Muscle layer of colon (tissue), 2 donors: ENCODE measurements around the gene TMEM8B.

Source experiments
- H3K27ac ChIP-seq: one replicate; pipeline ENCODE4 v1.7.0; 2013; ENCODE audit warnings: low read depth, mild to moderate bottlenecking, low read length, moderate library complexity
- H3K27me3 ChIP-seq, 2 donors: one replicate each; pipeline ENCODE4 v1.7.0; 2013; ENCODE audit warnings: low read length in 2 of 2, mild to moderate bottlenecking in 2 of 2; ENCODE audit not compliant: insufficient read depth in 2 of 2, control insufficient read depth in 1 of 2
- H3K36me3 ChIP-seq: one replicate; pipeline ENCODE4 v1.7.0; 2013; ENCODE audit warnings: mild to moderate bottlenecking, low read length; ENCODE audit not compliant: insufficient read depth
- H3K4me1 ChIP-seq: one replicate; pipeline ENCODE4 v1.7.0; 2013; ENCODE audit warnings: mild to moderate bottlenecking, low read length; ENCODE audit not compliant: insufficient read depth
- H3K4me3 ChIP-seq, 2 donors: one replicate each; pipeline ENCODE4 v1.7.0; 2013; ENCODE audit warnings: low read length in 2 of 2, low read depth in 1 of 2, mild to moderate bottlenecking in 1 of 2, moderate library complexity in 1 of 2
- H3K9ac ChIP-seq: one replicate; pipeline ENCODE4 v1.7.0; 2013; ENCODE audit warnings: low read length
- H3K9me3 ChIP-seq: one replicate; pipeline ENCODE4 v1.7.0; 2013; ENCODE audit warnings: mild to moderate bottlenecking, low read length
- donor health status: abdominal sarcoma.
- donor health status: Adenocarcinoma of cecum.

The TMEM8B gene

GRCh38 chr9:35829764-35830096, 702 bp downstream of the TMEM8B start:
- Histone ChIP-seq H3K4me1 (peaks cover 36% of the 10 kb centered on the region), H3K27ac (peak overlapping the region; percentile 66), H3K27me3 (no peaks in the 10 kb centered on the region), H3K9ac (peak overlapping the region; percentile 84), H3K36me3 (no peaks in the 10 kb centered on the region), H3K4me3 (peak overlapping the region; percentile 43 to 82), H3K9me3 (no peaks in the 10 kb centered on the region)

- H3K4me1 ChIP-seq = peaks cover 36% of the 10 kb centered on the region
- H3K27me3 ChIP-seq = no peaks in the 10 kb centered on the region
- H3K9ac ChIP-seq = no peak overlapping the region
- H3K9me3 ChIP-seq = no peaks in the 10 kb centered on the region
- H3K27ac ChIP-seq = no peak overlapping the region
- H3K4me3 ChIP-seq = no peak overlapping the region
- H3K36me3 ChIP-seq = no peaks in the 10 kb centered on the region
Observed at GRCh38 chr9:35831040-35831439, 2.0 kb downstream of the TMEM8B start.

GRCh38 chr9:35832814-35833213, 3.8 kb downstream of the TMEM8B start:
- no peaks in the 10 kb centered on the region for H3K9me3 ChIP-seq
- no peaks in the 10 kb centered on the region for H3K36me3 ChIP-seq
- peaks cover 36% of the 10 kb centered on the region for H3K4me1 ChIP-seq
- no peak overlapping the region for H3K9ac ChIP-seq
- H3K27me3 ChIP-seq = no peaks in the 10 kb centered on the region
- H3K4me3 ChIP-seq = no peak overlapping the region
- no peak overlapping the region for H3K27ac ChIP-seq

GRCh38 chr9:35834260-35835215, 5.5 kb downstream of the TMEM8B start:
- Histone ChIP-seq H3K9me3 (no peaks in the 10 kb centered on the region), H3K4me3 (no peak overlapping the region), H3K36me3 (no peaks in the 10 kb centered on the region), H3K4me1 (peaks cover 31% of the 10 kb centered on the region), H3K9ac (no peak overlapping the region), H3K27me3 (no peaks in the 10 kb centered on the region), H3K27ac (no peak overlapping the region)

GRCh38 chr9:35835216-35835632, 6.2 kb downstream of the TMEM8B start:
- Histone ChIP-seq H3K36me3 (no peaks in the 10 kb centered on the region), H3K9ac (no peak overlapping the region), H3K27ac (no peak overlapping the region), H3K4me3 (no peak overlapping the region), H3K9me3 (no peaks in the 10 kb centered on the region), H3K4me1 (peaks cover 24% of the 10 kb centered on the region), H3K27me3 (no peaks in the 10 kb centered on the region)

GRCh38 chr9:35835766-35836165, 6.7 kb downstream of the TMEM8B start:
- H3K9ac ChIP-seq = no peak overlapping the region
- no peak overlapping the region for H3K27ac ChIP-seq
- no peaks in the 10 kb centered on the region for H3K9me3 ChIP-seq
- H3K36me3 ChIP-seq = no peaks in the 10 kb centered on the region
- H3K4me1 ChIP-seq = peaks cover 18% of the 10 kb centered on the region
- H3K27me3 ChIP-seq = no peaks in the 10 kb centered on the region
- no peak overlapping the region for H3K4me3 ChIP-seq

- H3K36me3 ChIP-seq = no peaks in the 10 kb centered on the region
- H3K27ac ChIP-seq = no peak overlapping the region
- peaks cover 10% of the 10 kb centered on the region for H3K4me1 ChIP-seq
- no peak overlapping the region for H3K9ac ChIP-seq
- no peaks in the 10 kb centered on the region for H3K27me3 ChIP-seq
- no peaks in the 10 kb centered on the region for H3K9me3 ChIP-seq
- H3K4me3 ChIP-seq = no peak overlapping the region
Observed at GRCh38 chr9:35836595-35836994, 7.6 kb downstream of the TMEM8B start.

- peaks cover 4% of the 10 kb centered on the region for H3K36me3 ChIP-seq
- H3K9me3 ChIP-seq = no peaks in the 10 kb centered on the region
- no peak overlapping the region for H3K4me3 ChIP-seq
- H3K4me1 ChIP-seq = peaks cover 10% of the 10 kb centered on the region
- H3K9ac ChIP-seq = no peak overlapping the region
- no peaks in the 10 kb centered on the region for H3K27me3 ChIP-seq
- no peak overlapping the region for H3K27ac ChIP-seq
Observed at GRCh38 chr9:35839926-35840325, 10.9 kb downstream of the TMEM8B start.

- no peak overlapping the region for H3K9ac ChIP-seq
- peaks cover 19% of the 10 kb centered on the region for H3K4me1 ChIP-seq
- H3K9me3 ChIP-seq = no peaks in the 10 kb centered on the region
- no peak overlapping the region for H3K4me3 ChIP-seq
- no peaks in the 10 kb centered on the region for H3K27me3 ChIP-seq
- no peak overlapping the region for H3K27ac ChIP-seq
- peaks cover 4% of the 10 kb centered on the region for H3K36me3 ChIP-seq
Observed at GRCh38 chr9:35840881-35841644, 12.0 kb downstream of the TMEM8B start.

GRCh38 chr9:35841645-35841900, 12.5 kb downstream of the TMEM8B start:
- Histone ChIP-seq H3K4me3 (no peak overlapping the region), H3K36me3 (peaks cover 5% of the 10 kb centered on the region), H3K4me1 (peaks cover 19% of the 10 kb centered on the region), H3K27ac (no peak overlapping the region), H3K27me3 (no peaks in the 10 kb centered on the region), H3K9me3 (no peaks in the 10 kb centered on the region), H3K9ac (no peak overlapping the region)

- H3K9ac ChIP-seq = no peak overlapping the region
- no peaks in the 10 kb centered on the region for H3K27me3 ChIP-seq
- no peak overlapping the region for H3K27ac ChIP-seq
- H3K4me1 ChIP-seq = peaks cover 19% of the 10 kb centered on the region
- H3K9me3 ChIP-seq = no peaks in the 10 kb centered on the region
- peaks cover 11% of the 10 kb centered on the region for H3K36me3 ChIP-seq
- H3K4me3 ChIP-seq = no peak overlapping the region
Observed at GRCh38 chr9:35842020-35842745, 13.2 kb downstream of the TMEM8B start.
